Tibial nerve (tissue), 3 donors: ENCODE data around the gene MLLT1.

Experiments used
- CTCF ChIP-seq, 5 experiments: fragments of 200-600 bp in 3 of 5; fragments of 450-650 bp in 2 of 5; sonication (generic) in 3 of 5; IDR thresholded peaks; one replicate each; pipeline ENCODE4 v1.5.1; 2016 to 2019; ENCODE audit warnings: antibody characterized with exemption in 5 of 5, mild to moderate bottlenecking in 3 of 5, moderate library complexity in 2 of 5
- POLR2A ChIP-seq, 2 donors: fragments of 450-650 bp; IDR thresholded peaks; one replicate each; pipeline ENCODE4 v1.6.1; 2017; ENCODE audit warnings: antibody characterized with exemption in 2 of 2, mild to moderate bottlenecking in 2 of 2, moderate library complexity in 2 of 2

- TF ChIP-seq CTCF (IDR thresholded peaks at IDR 0.05) (no peak), POLR2A (IDR thresholded peaks at IDR 0.05) (peak in 1 of 2 donors; percentile 38)
Observed at GRCh38 chr19:6241680-6242377, 37.9 kb downstream of the MLLT1 start.
